Neural cell (in vitro differentiated cells): ENCODE data around the gene EYA3. TPM values are rescaled to one million over a fixed set of nuclear protein-coding genes. Genes with fewer than 3 reads are reported as not detected.

ENCODE experiments used
- H2AFZ ChIP-seq: fragments of 200-600, 300-800 bp; sonication (generic), shearing (Covaris generic); 2 replicates; pipeline ENCODE4 v1.6.0; 2014; ENCODE audit warnings: low read depth, mild to moderate bottlenecking, antibody characterized with exemption, low read length, moderate library complexity
- H3F3A ChIP-seq: fragments of 200-600 bp; shearing (Covaris generic); 2 replicates; pipeline ENCODE4 v1.6.1; 2016; ENCODE audit warnings: mild to moderate bottlenecking, moderate library complexity, mixed read lengths, antibody characterized with exemption, low read length; ENCODE audit not compliant: insufficient read depth, poor library complexity, severe bottlenecking
- H3K27ac ChIP-seq: fragments of 200-600, 300-800 bp; sonication (generic), shearing (Covaris generic); 2 replicates; pipeline ENCODE4 v1.5.1; 2014; ENCODE audit warnings: mild to moderate bottlenecking, low read length, moderate library complexity
- H3K27me3 ChIP-seq: fragments of 300-800, 200-600 bp; sonication (generic), shearing (Covaris generic); 2 replicates; pipeline ENCODE4 v1.6.0; 2014; ENCODE audit warnings: mild to moderate bottlenecking, low read depth, low read length, moderate library complexity; ENCODE audit not compliant: insufficient read depth
- H3K36me3 ChIP-seq: fragments of 300-800, 200-600 bp; sonication (generic), shearing (Covaris generic); 2 replicates; pipeline ENCODE4 v1.5.1; 2014; ENCODE audit warnings: mild to moderate bottlenecking, antibody characterized with exemption, low read length, moderate library complexity; ENCODE audit not compliant: insufficient read depth
- H3K4me2 ChIP-seq: fragments of 300-800, 200-600 bp; sonication (generic), shearing (Covaris generic); 2 replicates; pipeline ENCODE4 v1.6.0; 2014; ENCODE audit warnings: mild to moderate bottlenecking, low read length
- H3K4me3 ChIP-seq: fragments of 300-800, 200-600 bp; sonication (generic), shearing (Covaris generic); 2 replicates; pipeline ENCODE4 v1.5.1; 2014; ENCODE audit warnings: mild to moderate bottlenecking, low read length, moderate library complexity
- H3K79me2 ChIP-seq: fragments of 200-600 bp; shearing (Covaris generic); replicated peaks from 2 replicates; pipeline ENCODE4 v1.6.0; 2014; ENCODE audit warnings: mild to moderate bottlenecking, low read length, moderate library complexity; ENCODE audit not compliant: insufficient read depth
- H3K9ac ChIP-seq: fragments of 300-800, 200-600 bp; sonication (generic), shearing (Covaris generic); 2 replicates; pipeline ENCODE4 v1.6.1; 2016; ENCODE audit warnings: mild to moderate bottlenecking, low read length, mixed read lengths
- H3K9me2 ChIP-seq: fragments of 200-600 bp; shearing (Covaris generic); 2 replicates; pipeline ENCODE4 v1.6.1; 2016; ENCODE audit warnings: mild to moderate bottlenecking, low read length, mixed read lengths; ENCODE audit not compliant: insufficient read depth
- H3K9me3 ChIP-seq: fragments of 200-600, 300-800 bp; sonication (generic), shearing (Covaris generic); 2 replicates; pipeline ENCODE4 v1.6.1; 2016; ENCODE audit warnings: mild to moderate bottlenecking, mixed run types, low read length, moderate library complexity, mixed read lengths
- H4K20me1 ChIP-seq: fragments of 200-600 bp; shearing (Covaris generic); 2 replicates; pipeline ENCODE4 v1.6.1; 2016; ENCODE audit warnings: mild to moderate bottlenecking, mixed run types; ENCODE audit not compliant: insufficient read depth
- EP300 ChIP-seq: fragments of 450-650 bp; conservative IDR thresholded peaks from 2 replicates; pipeline ENCODE4 v1.6.1; 2014; ENCODE audit warnings: antibody characterized with exemption, mild to moderate bottlenecking, moderate library complexity; ENCODE audit not compliant: poor library complexity, severe bottlenecking
- EZH2 ChIP-seq: fragments of 200-600, 300-800 bp; shearing (Covaris generic), sonication (generic); IDR thresholded peaks from 2 replicates; pipeline ENCODE4 v1.6.1; 2014; ENCODE audit warnings: antibody characterized with exemption, low read length, borderline replicate concordance, mild to moderate bottlenecking; ENCODE audit not compliant: insufficient read depth, poor library complexity, severe bottlenecking
- MXI1 ChIP-seq: fragments of 450-650 bp; conservative IDR thresholded peaks from 2 replicates; pipeline ENCODE4 v1.6.1; 2014; ENCODE audit warnings: antibody characterized with exemption, mild to moderate bottlenecking; ENCODE audit not compliant: poor library complexity, severe bottlenecking
- POLR2AphosphoS5 ChIP-seq: IDR thresholded peaks from 2 replicates; pipeline ENCODE4 v1.6.1; 2012
- RAD21 ChIP-seq: fragments of 450-650 bp; conservative IDR thresholded peaks from 2 replicates; pipeline ENCODE4 v1.6.1; 2014; ENCODE audit warnings: antibody characterized with exemption, mild to moderate bottlenecking, moderate library complexity
- REST ChIP-seq: IDR thresholded peaks from 2 replicates; pipeline ENCODE4 v1.6.1; 2012; ENCODE audit warnings: borderline replicate concordance
- SMC3 ChIP-seq: fragments of 450-650 bp; conservative IDR thresholded peaks from 2 replicates; pipeline ENCODE4 v1.6.1; 2014; ENCODE audit warnings: antibody characterized with exemption, mild to moderate bottlenecking, moderate library complexity; ENCODE audit not compliant: poor library complexity
- TAF1 ChIP-seq: IDR thresholded peaks from 2 replicates; pipeline ENCODE4 v1.6.1; 2012; ENCODE audit warnings: low read depth
- polyA plus RNA-seq: library from polyadenylated mRNA; depleted of rRNA; stranded (reverse); fragments of >200 nt; gene quantifications from 2 replicates; pipeline ENCODE4 v1.2.3, GENCODE V29; 2014
- TF ChIP-seq, protein P1 (sequence below): fragments of 450-650 bp; IDR thresholded peaks from 2 replicates; pipeline ENCODE4 v1.5.1; 2014; ENCODE audit warnings: antibody characterized with exemption, mild to moderate bottlenecking, moderate library complexity; ENCODE audit not compliant: poor library complexity, severe bottlenecking

EYA3 gene
- polyA plus RNA-seq, 1 donor from 2014 or later = 11.2 TPM

DNA sequence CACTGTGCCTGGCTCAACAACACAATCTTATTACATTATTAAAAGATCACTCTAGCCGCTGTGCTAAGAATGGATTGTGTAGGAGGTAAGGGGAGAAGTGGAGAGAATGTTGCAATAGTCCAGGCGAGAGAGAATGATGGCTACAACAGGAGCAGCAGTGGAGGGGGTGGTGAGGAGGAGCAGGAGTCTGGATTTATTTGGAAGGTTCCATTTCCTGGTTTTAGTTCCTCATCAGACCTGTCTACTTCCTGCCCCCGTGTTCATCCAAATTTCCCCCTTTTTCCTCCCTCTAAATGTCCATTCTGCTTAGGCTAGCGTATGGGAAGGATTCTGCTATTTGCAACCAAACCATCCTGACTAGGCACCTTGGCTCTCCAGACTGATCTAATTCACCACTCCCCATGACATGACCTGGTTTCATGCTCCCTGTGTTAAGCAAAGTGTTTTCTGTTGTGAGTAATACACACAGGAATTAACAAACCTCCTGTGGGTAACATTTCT, 35.1 kb upstream of the EYA3 start:
- Histone ChIP-seq H2AFZ (no peak overlapping the region), H3F3A (no peaks in the 10 kb centered on the region), H3K79me2 (no peaks in the 10 kb centered on the region), H3K27me3 (no peaks in the 10 kb centered on the region), H3K9ac (no peak overlapping the region), H3K36me3 (no peaks in the 10 kb centered on the region), H3K4me3 (no peak overlapping the region), H3K27ac (no peak overlapping the region), H4K20me1 (no peaks in the 10 kb centered on the region), H3K9me3 (no peaks in the 10 kb centered on the region), H3K4me2 (no peak overlapping the region), H3K9me2 (no peaks in the 10 kb centered on the region)
- TF ChIP-seq EZH2 (no peak), POLR2AphosphoS5 (no peak), RAD21 (no peak), MXI1 (no peak), SMC3 (no peak), TAF1 (no peak), REST (no peak), EP300 (no peak)
- TF ChIP-seq, protein P1, sequence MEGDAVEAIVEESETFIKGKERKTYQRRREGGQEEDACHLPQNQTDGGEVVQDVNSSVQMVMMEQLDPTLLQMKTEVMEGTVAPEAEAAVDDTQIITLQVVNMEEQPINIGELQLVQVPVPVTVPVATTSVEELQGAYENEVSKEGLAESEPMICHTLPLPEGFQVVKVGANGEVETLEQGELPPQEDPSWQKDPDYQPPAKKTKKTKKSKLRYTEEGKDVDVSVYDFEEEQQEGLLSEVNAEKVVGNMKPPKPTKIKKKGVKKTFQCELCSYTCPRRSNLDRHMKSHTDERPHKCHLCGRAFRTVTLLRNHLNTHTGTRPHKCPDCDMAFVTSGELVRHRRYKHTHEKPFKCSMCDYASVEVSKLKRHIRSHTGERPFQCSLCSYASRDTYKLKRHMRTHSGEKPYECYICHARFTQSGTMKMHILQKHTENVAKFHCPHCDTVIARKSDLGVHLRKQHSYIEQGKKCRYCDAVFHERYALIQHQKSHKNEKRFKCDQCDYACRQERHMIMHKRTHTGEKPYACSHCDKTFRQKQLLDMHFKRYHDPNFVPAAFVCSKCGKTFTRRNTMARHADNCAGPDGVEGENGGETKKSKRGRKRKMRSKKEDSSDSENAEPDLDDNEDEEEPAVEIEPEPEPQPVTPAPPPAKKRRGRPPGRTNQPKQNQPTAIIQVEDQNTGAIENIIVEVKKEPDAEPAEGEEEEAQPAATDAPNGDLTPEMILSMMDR = no peak

DNA sequence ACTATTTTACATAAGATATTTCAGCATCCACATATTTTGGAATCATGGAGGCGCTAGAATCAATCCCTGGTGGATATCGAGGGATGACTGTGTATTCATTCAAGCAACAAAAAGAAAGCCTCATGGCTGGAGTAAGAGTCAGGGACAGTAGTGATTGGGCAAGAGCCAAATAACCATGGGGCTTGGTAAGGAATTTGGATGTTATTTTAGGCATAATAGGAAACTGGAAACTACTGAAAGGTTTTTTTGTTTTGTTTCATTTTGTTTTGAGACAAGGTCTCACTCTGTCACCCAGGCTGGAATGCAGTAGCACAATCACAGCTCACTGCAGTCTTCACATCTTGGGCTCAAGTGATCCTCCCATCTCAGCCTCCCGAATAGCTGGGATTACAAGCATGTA, 33.8 kb upstream of the EYA3 start:
- Histone ChIP-seq H3K4me3 (no peak overlapping the region), H3K9me2 (no peaks in the 10 kb centered on the region), H3K27me3 (no peaks in the 10 kb centered on the region), H3K4me2 (no peak overlapping the region), H4K20me1 (no peaks in the 10 kb centered on the region), H3F3A (no peaks in the 10 kb centered on the region), H3K9ac (no peak overlapping the region), H3K36me3 (no peaks in the 10 kb centered on the region), H2AFZ (no peak overlapping the region), H3K27ac (no peak overlapping the region), H3K9me3 (no peaks in the 10 kb centered on the region), H3K79me2 (no peaks in the 10 kb centered on the region)
- no peak for TF ChIP-seq POLR2AphosphoS5
- no peak for TF ChIP-seq MXI1
- no peak for TF ChIP-seq TAF1
- no peak for TF ChIP-seq REST
- TF ChIP-seq RAD21 = no peak
- TF ChIP-seq EZH2 = no peak
- TF ChIP-seq EP300 = no peak
- TF ChIP-seq, protein P1 = no peak
- no peak for TF ChIP-seq SMC3
